Activated T-helper 2 cell treated with anti-CD3 and anti-CD28 coated beads, Interferon-gamma antibody, Interleukin-2, Interleukin-4, amounts not matched to agents 10 μg/mL and 5 μg/mL and 100 μg/mL, durations not matched to agents 14 hours and 24 hours and 36 hours (primary cell): ENCODE data around the gene OR13C9. TPM values are rescaled to one million over a fixed set of nuclear protein-coding genes. Genes with fewer than 3 reads are reported as not detected.
"Not testable (repeated sequence)": the region's sequence is repeated elsewhere in the genome, so short reads cannot be mapped to it uniquely, and the experiment has no call there.

Experiments used
- DNase-seq: peaks from one replicate; pipeline ENCODE4 v3.0.0; 2021; ENCODE audit warnings: low spot score
- H3K27ac Mint-ChIP-seq: one replicate; pipeline ENCODE4 v1.8.0; 2021; ENCODE audit warnings: mixed read lengths
- H3K27me3 Mint-ChIP-seq: one replicate; pipeline ENCODE4 v1.8.0; 2021; ENCODE audit warnings: low read depth, mixed read lengths
- H3K36me3 Mint-ChIP-seq: one replicate; pipeline ENCODE4 v1.8.0; 2021; ENCODE audit warnings: low read depth, mixed read lengths
- H3K4me1 Mint-ChIP-seq: one replicate; pipeline ENCODE4 v1.8.0; 2021; ENCODE audit warnings: low read depth, mixed read lengths
- H3K4me3 Mint-ChIP-seq: one replicate; pipeline ENCODE4 v1.8.0; 2021; ENCODE audit warnings: low read depth, mild to moderate bottlenecking, moderate library complexity, mixed read lengths
- H3K9me3 Mint-ChIP-seq: one replicate; pipeline ENCODE4 v1.8.0; 2021; ENCODE audit warnings: mixed read lengths
- intact Hi-C: fragments of 100-400 bp; cut with micrococcal nuclease; formaldehyde crosslinking; loops from one replicate; pipeline ENCODE4 v1.15.1; 2023
- total RNA-seq: library from RNA; stranded (reverse); gene quantifications from 2 replicates; pipeline ENCODE4 v1.2.3, GENCODE V29; 2022

Gene OR13C9, protein sequence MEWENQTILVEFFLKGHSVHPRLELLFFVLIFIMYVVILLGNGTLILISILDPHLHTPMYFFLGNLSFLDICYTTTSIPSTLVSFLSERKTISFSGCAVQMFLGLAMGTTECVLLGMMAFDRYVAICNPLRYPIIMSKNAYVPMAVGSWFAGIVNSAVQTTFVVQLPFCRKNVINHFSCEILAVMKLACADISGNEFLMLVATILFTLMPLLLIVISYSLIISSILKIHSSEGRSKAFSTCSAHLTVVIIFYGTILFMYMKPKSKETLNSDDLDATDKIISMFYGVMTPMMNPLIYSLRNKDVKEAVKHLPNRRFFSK
- total RNA-seq = not detected in 2 replicates

DNA sequence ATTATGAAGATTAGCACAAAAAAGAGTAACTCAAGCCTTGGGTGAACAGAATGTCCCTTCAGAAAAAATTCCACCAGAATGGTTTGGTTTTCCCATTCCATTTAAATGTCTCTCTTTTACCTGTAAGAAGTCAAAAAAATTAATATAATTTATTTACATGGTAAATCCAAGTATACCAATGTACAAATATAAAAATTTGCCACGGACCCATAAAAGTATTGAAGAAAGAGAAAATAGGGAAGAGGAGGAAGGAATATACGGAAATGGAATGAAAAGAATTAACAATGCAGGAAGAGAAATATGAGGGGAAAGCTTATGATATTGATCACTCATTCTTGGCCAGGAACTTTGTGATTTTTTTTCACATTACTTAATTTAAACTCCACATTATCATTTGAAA, at the start of gene OR13C9:
TSS of gene OR13C9 (minus strand) at position 101 of the 400 bp plus-strand sequence. CDS start at position 101, 0 bp downstream.
- H3K27me3 Mint-ChIP-seq = no peaks in the 10 kb centered on the region
- H3K27ac Mint-ChIP-seq = no peak within 1 kb of the TSS

GRCh38 chr9:104658496-104659195, 40.6 kb upstream of the OR13C9 start:
- H3K27ac Mint-ChIP-seq = no peak overlapping the region
- intact Hi-C loops = no loop called here
- DNase-seq = no peak
- H3K27me3 Mint-ChIP-seq = no peaks in the 10 kb centered on the region
- H3K36me3 Mint-ChIP-seq = no peaks in the 10 kb centered on the region
- no peak overlapping the region for H3K4me3 Mint-ChIP-seq
- H3K4me1 Mint-ChIP-seq = no peaks in the 10 kb centered on the region
- no peaks in the 10 kb centered on the region for H3K9me3 Mint-ChIP-seq

More for the DNA sequence above, at the start of gene OR13C9:
- Mint-ChIP-seq H3K4me3 (no peak within 1 kb of the TSS), H3K4me1 (no peaks in the 10 kb centered on the region), H3K36me3 (no peaks in the 10 kb centered on the region), H3K9me3 (no peaks in the 10 kb centered on the region)
- no peak for DNase-seq
- intact Hi-C loops = no loop called here

GRCh38 chr9:104635456-104635855, 17.5 kb upstream of the OR13C9 start:
- no peaks in the 10 kb centered on the region for H3K27me3 Mint-ChIP-seq
- intact Hi-C loops = no loop called here
- H3K9me3 Mint-ChIP-seq = peaks cover 11% of the 10 kb centered on the region
- no peak overlapping the region for H3K4me3 Mint-ChIP-seq
- H3K36me3 Mint-ChIP-seq = no peaks in the 10 kb centered on the region
- H3K27ac Mint-ChIP-seq = no peak overlapping the region
- no peaks in the 10 kb centered on the region for H3K4me1 Mint-ChIP-seq
- no peak for DNase-seq

- DNase-seq = no peak
- intact Hi-C loops = no loop called here
Observed at GRCh38 chr9:104633976-104634520, 16.0 kb upstream of the OR13C9 start.

DNA sequence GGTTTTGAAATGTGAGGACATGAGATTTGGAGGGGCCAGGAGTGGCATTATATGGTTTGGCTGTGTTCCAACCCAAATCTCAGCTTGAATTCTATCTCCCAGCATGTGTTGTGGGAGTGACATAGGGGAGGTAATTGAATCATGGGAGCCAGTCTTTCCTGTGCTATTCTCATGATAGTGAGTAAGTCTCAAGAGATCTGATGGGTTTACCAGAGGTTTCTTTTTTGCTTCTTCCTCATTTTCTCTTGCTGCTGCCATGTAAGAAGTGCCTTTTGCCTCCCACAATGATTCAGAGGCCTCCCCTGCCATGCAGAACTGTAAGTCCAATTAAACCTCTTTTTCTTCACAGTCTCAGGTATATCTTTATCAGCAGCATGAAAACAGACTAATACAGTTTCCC, 8.0 kb upstream of the OR13C9 start:
- H3K36me3 Mint-ChIP-seq, H3K4me1 Mint-ChIP-seq, H3K4me3 Mint-ChIP-seq, H3K27me3 Mint-ChIP-seq, H3K27ac Mint-ChIP-seq, DNase-seq, intact Hi-C loops, H3K9me3 Mint-ChIP-seq: not testable (repeated sequence)

More at GRCh38 chr9:104633976-104634520, 16.0 kb upstream of the OR13C9 start:
- Mint-ChIP-seq H3K27me3 (no peaks in the 10 kb centered on the region), H3K36me3 (no peaks in the 10 kb centered on the region), H3K4me3 (no peak overlapping the region), H3K27ac (no peak overlapping the region), H3K4me1 (no peaks in the 10 kb centered on the region), H3K9me3 (peaks cover 7% of the 10 kb centered on the region)

DNA sequence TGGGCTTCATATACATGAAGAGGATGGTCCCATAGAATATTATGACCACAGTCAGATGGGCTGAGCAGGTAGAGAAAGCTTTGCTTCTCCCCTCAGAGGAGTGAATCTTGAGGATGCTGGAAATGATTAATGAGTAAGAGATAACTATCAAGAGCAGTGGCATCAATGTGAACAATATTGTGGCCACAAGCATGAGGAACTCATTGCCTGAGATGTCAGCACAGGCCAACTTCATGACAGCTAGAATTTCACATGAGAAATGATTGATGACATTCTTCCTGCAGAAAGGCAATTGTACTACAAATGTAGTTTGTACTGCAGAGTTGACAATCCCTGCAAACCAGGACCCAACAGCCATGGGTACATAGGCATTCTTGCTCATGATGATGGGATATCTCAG, 586 bp downstream of the OR13C9 start:
- Mint-ChIP-seq H3K27ac (no peak overlapping the region), H3K4me3 (no peak overlapping the region), H3K27me3 (no peaks in the 10 kb centered on the region), H3K4me1 (no peaks in the 10 kb centered on the region), H3K36me3 (no peaks in the 10 kb centered on the region), H3K9me3 (no peaks in the 10 kb centered on the region)
- no peak for DNase-seq
- intact Hi-C loops = no loop called here

GRCh38 chr9:104611213-104611612, 6.8 kb downstream of the OR13C9 start:
- Mint-ChIP-seq H3K4me1 (no peaks in the 10 kb centered on the region), H3K27me3 (no peaks in the 10 kb centered on the region), H3K27ac (no peak overlapping the region), H3K9me3 (no peaks in the 10 kb centered on the region), H3K4me3 (no peak overlapping the region), H3K36me3 (no peaks in the 10 kb centered on the region)
- intact Hi-C loops = no loop called here
- DNase-seq = no peak

DNA sequence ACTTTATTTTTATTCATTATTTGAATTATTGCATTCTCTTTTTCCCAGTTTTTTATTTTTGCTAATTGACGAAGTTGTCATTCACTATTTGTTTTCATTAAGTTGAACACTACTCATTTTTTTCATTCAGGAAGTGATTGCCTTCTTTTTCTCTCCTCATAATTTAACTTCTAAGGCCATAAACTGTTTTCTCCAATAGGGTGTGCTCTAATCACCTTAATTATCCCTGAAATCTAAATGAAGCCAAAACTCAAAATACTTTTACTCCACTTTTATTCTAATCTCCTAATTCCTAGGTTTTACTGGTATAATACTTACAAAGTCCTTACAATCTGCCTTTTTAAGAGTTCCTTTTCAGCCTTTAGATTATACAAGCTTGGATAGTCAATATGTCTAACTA, 9.7 kb downstream of the OR13C9 start:
- Mint-ChIP-seq H3K9me3 (no peaks in the 10 kb centered on the region), H3K27ac (no peak overlapping the region), H3K4me1 (no peaks in the 10 kb centered on the region), H3K36me3 (no peaks in the 10 kb centered on the region), H3K4me3 (no peak overlapping the region), H3K27me3 (no peaks in the 10 kb centered on the region)
- DNase-seq = no peak
- intact Hi-C loops = no loop called here

DNA sequence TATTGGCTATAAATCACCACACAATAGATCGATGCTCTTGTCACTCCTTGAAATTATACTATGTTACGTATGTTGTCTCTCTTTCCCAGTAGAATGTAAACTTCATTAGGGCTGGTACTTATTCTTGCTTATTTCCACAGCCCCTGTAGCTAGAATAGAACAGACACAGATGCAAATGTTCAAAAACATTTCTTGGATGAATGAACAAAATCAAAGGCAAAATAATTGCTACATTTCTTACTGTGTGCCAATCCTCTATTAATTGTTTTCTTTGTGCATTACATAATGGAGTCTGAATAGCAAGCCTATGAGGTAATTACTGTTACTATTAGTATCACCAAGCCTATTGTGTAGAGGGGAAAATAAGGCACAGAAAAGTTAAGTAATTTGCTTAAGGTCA, 11.9 kb downstream of the OR13C9 start:
- no peaks in the 10 kb centered on the region for H3K36me3 Mint-ChIP-seq
- intact Hi-C loops = no loop called here
- no peak overlapping the region for H3K4me3 Mint-ChIP-seq
- no peak for DNase-seq
- H3K27me3 Mint-ChIP-seq = no peaks in the 10 kb centered on the region
- no peaks in the 10 kb centered on the region for H3K4me1 Mint-ChIP-seq
- no peaks in the 10 kb centered on the region for H3K9me3 Mint-ChIP-seq
- no peak overlapping the region for H3K27ac Mint-ChIP-seq

DNA sequence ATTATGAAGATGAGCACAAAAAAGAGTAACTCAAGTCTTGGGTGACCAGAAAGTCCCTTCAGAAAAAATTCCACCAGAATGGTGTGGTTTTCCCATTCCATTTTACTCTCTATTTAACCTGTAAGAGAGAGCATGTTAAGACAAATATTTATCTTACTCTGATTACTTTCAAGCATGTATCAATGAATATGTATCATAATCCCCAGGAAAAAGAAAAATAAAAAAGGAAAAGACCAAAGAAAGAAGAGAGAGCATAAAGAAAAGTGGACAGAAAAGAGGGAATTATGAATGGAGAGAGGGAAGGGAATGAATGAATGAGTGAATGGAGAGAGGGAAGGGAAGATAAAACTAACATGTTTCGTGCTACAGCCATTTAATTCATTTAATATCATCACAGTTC, 12.5 kb downstream of the OR13C9 start, which contains the start of gene OR13C2:
TSS of gene OR13C2 (minus strand) at position 101 of the 400 bp plus-strand sequence. CDS start at position 101, 0 bp downstream.
- H3K9me3 Mint-ChIP-seq, intact Hi-C loops, H3K4me3 Mint-ChIP-seq, H3K4me1 Mint-ChIP-seq, H3K27me3 Mint-ChIP-seq, H3K36me3 Mint-ChIP-seq, DNase-seq, H3K27ac Mint-ChIP-seq: not testable (repeated sequence)

DNA sequence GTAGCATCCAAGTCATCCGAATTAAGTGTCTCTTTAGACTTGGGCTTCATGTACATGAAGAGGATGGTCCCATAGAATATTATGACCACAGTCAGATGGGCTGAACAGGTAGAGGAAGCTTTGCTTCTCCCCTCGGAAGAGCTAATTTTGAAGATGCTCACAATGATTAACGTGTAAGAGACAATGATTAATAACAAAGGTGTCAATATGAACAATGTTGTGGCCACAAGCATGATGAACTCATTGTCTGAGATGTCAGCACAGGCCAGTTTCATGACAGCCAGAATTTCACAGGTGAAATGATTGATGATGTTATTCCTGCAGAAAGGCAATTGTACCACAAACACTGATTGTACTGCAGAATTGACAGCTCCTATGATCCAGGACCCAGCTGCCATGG, 13.2 kb downstream of the OR13C9 start:
- intact Hi-C loops = no loop called here
- no peaks in the 10 kb centered on the region for H3K9me3 Mint-ChIP-seq
- no peaks in the 10 kb centered on the region for H3K4me1 Mint-ChIP-seq

GRCh38 chr9:104599313-104599712, 18.7 kb downstream of the OR13C9 start, which contains the start of gene OR13C5:
Gene OR13C5, minus strand, starts transcription at chr9:104599413. Its CDS starts 0 bp downstream, at chr9:104599413.
- intact Hi-C loops, H3K4me1 Mint-ChIP-seq, H3K9me3 Mint-ChIP-seq, H3K4me3 Mint-ChIP-seq, H3K27ac Mint-ChIP-seq, H3K27me3 Mint-ChIP-seq, DNase-seq, H3K36me3 Mint-ChIP-seq: not testable (repeated sequence)

More for the DNA sequence above, 13.2 kb downstream of the OR13C9 start:
- Mint-ChIP-seq H3K27me3 (no peaks in the 10 kb centered on the region), H3K27ac (no peak overlapping the region), H3K4me3 (no peak overlapping the region), H3K36me3 (no peaks in the 10 kb centered on the region)
- no peak for DNase-seq

GRCh38 chr9:104598749-104599148, 19.3 kb downstream of the OR13C9 start:
- H3K4me3 Mint-ChIP-seq, intact Hi-C loops, H3K4me1 Mint-ChIP-seq, DNase-seq, H3K27ac Mint-ChIP-seq, H3K27me3 Mint-ChIP-seq, H3K9me3 Mint-ChIP-seq, H3K36me3 Mint-ChIP-seq: not testable (repeated sequence)
